Stimulated activated CD4-positive, alpha-beta T cell treated with anti-CD3 and anti-CD28 coated beads, TNF-alpha, amount 100 ng/mL, for 24 hours (primary cell): ENCODE measurements around the gene GSDME.
A peak's percentile ranks its signal among the peaks of the same experiment; 100 is the strongest.
"Not testable (repeated sequence)": the region's sequence is repeated elsewhere in the genome, so short reads cannot be mapped to it uniquely, and the experiment has no call there.

Experiments used
- DNase-seq, 3 experiments: peaks; one replicate each; pipeline ENCODE4 v3.0.0-alpha.2; 2020; ENCODE audit warnings: low read depth in 3 of 3

The GSDME gene

GRCh38 chr7:24757353-24758275, at the start of gene GSDME:
TSS of gene GSDME (minus strand) at chr7:24757464. CDS start at chr7:24749774, 7,690 bp downstream.
- DNase-seq, result peak in 1 of 3 experiments; percentile 34

- no peak for DNase-seq
Measured at GRCh38 chr7:24802300-24802699, 45.0 kb upstream of the GSDME start.

- DNase-seq, result no peak
Measured at GRCh38 chr7:24801883-24802282, 44.6 kb upstream of the GSDME start.

GRCh38 chr7:24800667-24801066, 43.4 kb upstream of the GSDME start:
- DNase-seq, result no peak

GRCh38 chr7:24800073-24800472, 42.8 kb upstream of the GSDME start:
- DNase-seq, result no peak

GRCh38 chr7:24799506-24799905, 42.2 kb upstream of the GSDME start:
- DNase-seq, result no peak

GRCh38 chr7:24798261-24798660, 41.0 kb upstream of the GSDME start:
- no peak for DNase-seq

GRCh38 chr7:24797270-24797669, 40.0 kb upstream of the GSDME start:
- DNase-seq, result no peak

GRCh38 chr7:24795407-24795767, 38.1 kb upstream of the GSDME start:
- no peak for DNase-seq

- DNase-seq, result not testable (repeated sequence)
Measured at GRCh38 chr7:24794751-24795406, 37.6 kb upstream of the GSDME start.

- DNase-seq, result no peak
Measured at GRCh38 chr7:24793982-24794648, 36.9 kb upstream of the GSDME start.

- no peak for DNase-seq
Measured at GRCh38 chr7:24788961-24789576, 31.8 kb upstream of the GSDME start.

GRCh38 chr7:24788075-24788474, 30.8 kb upstream of the GSDME start:
- DNase-seq, result no peak

- peak in 1 of 3 experiments; percentile 4 for DNase-seq
Measured at GRCh38 chr7:24786941-24787340, 29.7 kb upstream of the GSDME start.

GRCh38 chr7:24786306-24786705, 29.0 kb upstream of the GSDME start:
- no peak for DNase-seq

- no peak for DNase-seq
Measured at GRCh38 chr7:24784277-24784676, 27.0 kb upstream of the GSDME start.

GRCh38 chr7:24783698-24784097, 26.4 kb upstream of the GSDME start:
- no peak for DNase-seq

GRCh38 chr7:24781106-24781505, 23.8 kb upstream of the GSDME start:
- no peak for DNase-seq

GRCh38 chr7:24779283-24779655, 22.0 kb upstream of the GSDME start:
- DNase-seq, result no peak

- DNase-seq, result no peak
Measured at GRCh38 chr7:24778543-24779282, 21.4 kb upstream of the GSDME start.

GRCh38 chr7:24777806-24778205, 20.5 kb upstream of the GSDME start:
- DNase-seq, result no peak
